ENCODE data around the gene DSTYK.

The DSTYK gene

GRCh38 chr1:205150651-205151428, 60.7 kb downstream of the DSTYK start:
- TF ChIP-seq CTCF (conservative IDR thresholded peaks at IDR 0.05) (no peak), ZFX (IDR thresholded peaks at IDR 0.05) (no peak)
- H3K27ac ChIP-seq, result no peak overlapping the region

GRCh38 chr1:205147191-205147835, 64.2 kb downstream of the DSTYK start:
- H3K27ac ChIP-seq, result no peak overlapping the region
- TF ChIP-seq CTCF (conservative IDR thresholded peaks at IDR 0.05) (no peak), ZFX (IDR thresholded peaks at IDR 0.05) (no peak)

GRCh38 chr1:205144751-205145150, 66.8 kb downstream of the DSTYK start:
- TF ChIP-seq CTCF (conservative IDR thresholded peaks at IDR 0.05) (no peak), ZFX (IDR thresholded peaks at IDR 0.05) (no peak)
- H3K27ac ChIP-seq, result no peak overlapping the region

GRCh38 chr1:205144046-205144720, 67.3 kb downstream of the DSTYK start:
- no peak overlapping the region for H3K27ac ChIP-seq
- TF ChIP-seq CTCF (conservative IDR thresholded peaks at IDR 0.05) (no peak), ZFX (IDR thresholded peaks at IDR 0.05) (no peak)

GRCh38 chr1:205142102-205142469, 69.4 kb downstream of the DSTYK start:
- H3K27ac ChIP-seq, result no peak overlapping the region
- TF ChIP-seq ZFX (IDR thresholded peaks at IDR 0.05) (no peak), CTCF (conservative IDR thresholded peaks at IDR 0.05) (no peak)

GRCh38 chr1:205141236-205142101, 70.0 kb downstream of the DSTYK start:
- no peak overlapping the region for H3K27ac ChIP-seq
- TF ChIP-seq ZFX (IDR thresholded peaks at IDR 0.05) (no peak), CTCF (conservative IDR thresholded peaks at IDR 0.05) (peak; percentile 93)

Data from C4-2B (cell line).